H1 (cell line): ENCODE data around the gene MRPS34. TPM values are rescaled to one million over a fixed set of nuclear protein-coding genes. Genes with fewer than 3 reads are reported as not detected.

Source experiments
- polyA plus RNA-seq, 7 experiments: library from polyadenylated mRNA; depleted of rRNA in 3 of 7; stranded (reverse) in 5 of 7; unstranded in 2 of 7; fragments of >200 nt in 5 of 7; fragments of 200-250 nt in 2 of 7; gene quantifications; 1 replicate in 5 of 7; 2 replicates in 1 of 7; 4 replicates in 1 of 7; pipeline versions ENCODE4 v1.2.1 to v1.2.3, GENCODE V29; 2011 to 2013; ENCODE audit warnings: missing spikeins in 2 of 7, mixed read lengths in 2 of 7
- total RNA-seq: library from RNA; stranded (reverse); fragmentation: NEBNext Ultra II Directional; extraction: Animal tissue kit (Norgen Biotek cat#: 25700); gene quantifications from 2 replicates; pipeline ENCODE4 v1.2.1, GENCODE V29; 2021
- TF ChIP-seq, protein P1 (sequence below), 3 experiments: IDR thresholded peaks; 1 replicate in 2 of 3; 2 replicates in 1 of 3; pipeline versions ENCODE4 v1.5.1 to v1.6.1; 2011; ENCODE audit warnings: low read length in 3 of 3, mild to moderate bottlenecking in 3 of 3, inconsistent platforms in 2 of 3, low read depth in 1 of 3, moderate library complexity in 1 of 3; ENCODE audit not compliant: insufficient read depth in 1 of 3; ENCODE audit errors: control extremely low read depth in 1 of 3

Gene MRPS34
- total and polyA plus RNA-seq, 2 of the 8 experiments (the other 6 are each of a cell fraction or from before 2014, with no cell fraction given), result 168 to 252 TPM

GRCh38 chr16:1741553-1742165 is 31.3 kb downstream of the MRPS34 start (continued):
- TF ChIP-seq, protein P1, sequence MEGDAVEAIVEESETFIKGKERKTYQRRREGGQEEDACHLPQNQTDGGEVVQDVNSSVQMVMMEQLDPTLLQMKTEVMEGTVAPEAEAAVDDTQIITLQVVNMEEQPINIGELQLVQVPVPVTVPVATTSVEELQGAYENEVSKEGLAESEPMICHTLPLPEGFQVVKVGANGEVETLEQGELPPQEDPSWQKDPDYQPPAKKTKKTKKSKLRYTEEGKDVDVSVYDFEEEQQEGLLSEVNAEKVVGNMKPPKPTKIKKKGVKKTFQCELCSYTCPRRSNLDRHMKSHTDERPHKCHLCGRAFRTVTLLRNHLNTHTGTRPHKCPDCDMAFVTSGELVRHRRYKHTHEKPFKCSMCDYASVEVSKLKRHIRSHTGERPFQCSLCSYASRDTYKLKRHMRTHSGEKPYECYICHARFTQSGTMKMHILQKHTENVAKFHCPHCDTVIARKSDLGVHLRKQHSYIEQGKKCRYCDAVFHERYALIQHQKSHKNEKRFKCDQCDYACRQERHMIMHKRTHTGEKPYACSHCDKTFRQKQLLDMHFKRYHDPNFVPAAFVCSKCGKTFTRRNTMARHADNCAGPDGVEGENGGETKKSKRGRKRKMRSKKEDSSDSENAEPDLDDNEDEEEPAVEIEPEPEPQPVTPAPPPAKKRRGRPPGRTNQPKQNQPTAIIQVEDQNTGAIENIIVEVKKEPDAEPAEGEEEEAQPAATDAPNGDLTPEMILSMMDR (IDR thresholded peaks at IDR 0.05; ENCODE audit: control extremely low read depth in 1 of 3, insufficient read depth in 1 of 3, low read depth in 1 of 3, low read length in 3 of 3), result no peak
